Immature natural killer cell (primary cell): ENCODE measurements around the gene RORB. TPM values are rescaled to one million over a fixed set of nuclear protein-coding genes. Genes with fewer than 3 reads are reported as not detected.
"Not testable (repeated sequence)": the region's sequence is repeated elsewhere in the genome, so short reads cannot be mapped to it uniquely, and the experiment has no call there.

Source experiments
- DNase-seq, 3 donors: peaks; one replicate each; pipeline ENCODE4 v3.0.0; 2022; ENCODE audit warnings: mixed read lengths in 1 of 3
- H3K27ac Mint-ChIP-seq, 6 donors: one replicate each; pipeline ENCODE4 v1.8.0; 2020; ENCODE audit warnings: mixed read lengths in 6 of 6, mild to moderate bottlenecking in 5 of 6, inconsistent platforms in 4 of 6, moderate library complexity in 3 of 6
- H3K27me3 Mint-ChIP-seq, 3 donors: one replicate each; pipeline ENCODE4 v1.8.0; 2020 to 2021; ENCODE audit warnings: low read depth in 3 of 3, mild to moderate bottlenecking in 3 of 3, mixed read lengths in 3 of 3, moderate library complexity in 3 of 3, inconsistent platforms in 1 of 3
- H3K36me3 Mint-ChIP-seq, 3 donors: one replicate each; pipeline ENCODE4 v1.8.0; 2020; ENCODE audit warnings: mixed read lengths in 3 of 3, inconsistent platforms in 2 of 3, mild to moderate bottlenecking in 2 of 3
- H3K4me1 Mint-ChIP-seq, 2 donors: one replicate each; pipeline ENCODE4 v1.8.0; 2020; ENCODE audit warnings: inconsistent platforms in 2 of 2, mild to moderate bottlenecking in 2 of 2, mixed read lengths in 2 of 2, moderate library complexity in 1 of 2
- H3K4me3 Mint-ChIP-seq, 5 donors: one replicate each; pipeline ENCODE4 v1.8.0; 2020; ENCODE audit warnings: mild to moderate bottlenecking in 5 of 5, mixed read lengths in 5 of 5, inconsistent platforms in 3 of 5, moderate library complexity in 3 of 5
- H3K9me3 Mint-ChIP-seq, 6 donors: one replicate each; pipeline ENCODE4 v1.8.0; 2020; ENCODE audit warnings: mild to moderate bottlenecking in 6 of 6, mixed read lengths in 6 of 6, inconsistent platforms in 4 of 6, moderate library complexity in 3 of 6
- polyA plus RNA-seq, 3 donors: library from polyadenylated mRNA; unstranded; fragments of 300-500 nt; fragmentation: Illumina TruSeq; gene quantifications; one replicate each; pipeline ENCODE4 v1.2.3, GENCODE V29; 2021

Gene RORB
- polyA plus RNA-seq, 3 donors from 2014 or later: 0.26 to 0.53 TPM; not detected in 1

GRCh38 chr9:74526215-74526614 is 29.1 kb downstream of the RORB start:
- no peak for DNase-seq
- H3K36me3 Mint-ChIP-seq: no peaks in the 10 kb centered on the region
- H3K4me3 Mint-ChIP-seq: no peak overlapping the region
- no peak overlapping the region for H3K27ac Mint-ChIP-seq
- H3K4me1 Mint-ChIP-seq: no peaks in the 10 kb centered on the region
- no peaks in the 10 kb centered on the region for H3K9me3 Mint-ChIP-seq
- peaks cover 0 to 6% (median 3%) of the 10 kb centered on the region in 3 donors for H3K27me3 Mint-ChIP-seq

GRCh38 chr9:74527718-74528117 is 30.6 kb downstream of the RORB start:
- Mint-ChIP-seq H3K4me1 (no peaks in the 10 kb centered on the region), H3K27me3 (peaks cover 0 to 6% (median 3%) of the 10 kb centered on the region in 3 donors)
- DNase-seq: no peak

GRCh38 chr9:74528207-74528606 is 31.1 kb downstream of the RORB start:
- Mint-ChIP-seq H3K36me3 (no peaks in the 10 kb centered on the region), H3K4me3 (no peak overlapping the region), H3K27me3 (peaks cover 0 to 3% (median 3%) of the 10 kb centered on the region in 3 donors), H3K9me3 (no peaks in the 10 kb centered on the region), H3K4me1 (no peaks in the 10 kb centered on the region), H3K27ac (no peak overlapping the region)
- no peak for DNase-seq

More at GRCh38 chr9:74527718-74528117, 30.6 kb downstream of the RORB start:
- H3K9me3 Mint-ChIP-seq: no peaks in the 10 kb centered on the region
- no peak overlapping the region for H3K27ac Mint-ChIP-seq
- no peak overlapping the region for H3K4me3 Mint-ChIP-seq
- no peaks in the 10 kb centered on the region for H3K36me3 Mint-ChIP-seq

GRCh38 chr9:74530458-74530857 is 33.3 kb downstream of the RORB start:
- H3K4me1 Mint-ChIP-seq, DNase-seq, H3K9me3 Mint-ChIP-seq, H3K36me3 Mint-ChIP-seq, H3K4me3 Mint-ChIP-seq, H3K27me3 Mint-ChIP-seq, H3K27ac Mint-ChIP-seq: not testable (repeated sequence)

- DNase-seq: no peak
- no peak overlapping the region for H3K27ac Mint-ChIP-seq
- H3K36me3 Mint-ChIP-seq: no peaks in the 10 kb centered on the region
- no peak overlapping the region for H3K4me3 Mint-ChIP-seq
- no peaks in the 10 kb centered on the region for H3K4me1 Mint-ChIP-seq
- H3K9me3 Mint-ChIP-seq: no peaks in the 10 kb centered on the region
- peaks cover 0 to 1% (median 0%) of the 10 kb centered on the region in 3 donors for H3K27me3 Mint-ChIP-seq
Observed at GRCh38 chr9:74533253-74533652, 36.1 kb downstream of the RORB start.

- peaks cover 0 to 2% (median 1%) of the 10 kb centered on the region in 3 donors for H3K27me3 Mint-ChIP-seq
- no peaks in the 10 kb centered on the region for H3K9me3 Mint-ChIP-seq
- no peak overlapping the region for H3K4me3 Mint-ChIP-seq
- no peaks in the 10 kb centered on the region for H3K4me1 Mint-ChIP-seq
- DNase-seq: no peak
- H3K27ac Mint-ChIP-seq: no peak overlapping the region
- H3K36me3 Mint-ChIP-seq: no peaks in the 10 kb centered on the region
Observed at GRCh38 chr9:74534841-74535240, 37.7 kb downstream of the RORB start.

- Mint-ChIP-seq H3K4me1 (no peaks in the 10 kb centered on the region), H3K9me3 (peaks cover 0 to 5% (median 0%) of the 10 kb centered on the region in 6 donors), H3K4me3 (no peak overlapping the region), H3K27ac (no peak overlapping the region), H3K27me3 (peaks cover 4 to 7% (median 4%) of the 10 kb centered on the region in 3 donors), H3K36me3 (no peaks in the 10 kb centered on the region)
- no peak for DNase-seq
Observed at GRCh38 chr9:74543145-74543544, 46.0 kb downstream of the RORB start.

GRCh38 chr9:74551266-74551665 is 54.1 kb downstream of the RORB start:
- no peak overlapping the region for H3K4me3 Mint-ChIP-seq
- H3K4me1 Mint-ChIP-seq: no peaks in the 10 kb centered on the region
- H3K27ac Mint-ChIP-seq: no peak overlapping the region
- no peak for DNase-seq
- H3K36me3 Mint-ChIP-seq: no peaks in the 10 kb centered on the region
- H3K27me3 Mint-ChIP-seq: peaks cover 0 to 7% (median under 1%) of the 10 kb centered on the region in 3 donors
- H3K9me3 Mint-ChIP-seq: peaks cover 0 to 5% (median 0%) of the 10 kb centered on the region in 6 donors

GRCh38 chr9:74554751-74555419 is 57.8 kb downstream of the RORB start:
- Mint-ChIP-seq H3K4me3 (no peak overlapping the region), H3K4me1 (no peaks in the 10 kb centered on the region), H3K27ac (no peak overlapping the region), H3K9me3 (no peaks in the 10 kb centered on the region), H3K36me3 (no peaks in the 10 kb centered on the region), H3K27me3 (peaks cover 0 to 4% (median 0%) of the 10 kb centered on the region in 3 donors)
- DNase-seq: no peak

GRCh38 chr9:74555565-74555964 is 58.4 kb downstream of the RORB start:
- no peaks in the 10 kb centered on the region for H3K36me3 Mint-ChIP-seq
- H3K27me3 Mint-ChIP-seq: peaks cover 0 to 4% (median 0%) of the 10 kb centered on the region in 3 donors
- no peaks in the 10 kb centered on the region for H3K4me1 Mint-ChIP-seq
- no peak overlapping the region for H3K27ac Mint-ChIP-seq
- H3K9me3 Mint-ChIP-seq: no peaks in the 10 kb centered on the region
- no peak overlapping the region for H3K4me3 Mint-ChIP-seq
- DNase-seq: no peak

GRCh38 chr9:74556685-74557084 is 59.5 kb downstream of the RORB start:
- Mint-ChIP-seq H3K4me3 (no peak overlapping the region), H3K4me1 (no peaks in the 10 kb centered on the region), H3K9me3 (no peaks in the 10 kb centered on the region), H3K36me3 (no peaks in the 10 kb centered on the region), H3K27ac (no peak overlapping the region), H3K27me3 (peaks cover 0 to 4% (median 0%) of the 10 kb centered on the region in 3 donors)
- no peak for DNase-seq

- Mint-ChIP-seq H3K4me1 (no peaks in the 10 kb centered on the region), H3K36me3 (no peaks in the 10 kb centered on the region), H3K27ac (no peak overlapping the region), H3K9me3 (no peaks in the 10 kb centered on the region), H3K27me3 (no peaks in the 10 kb centered on the region), H3K4me3 (no peak overlapping the region)
- DNase-seq: no peak
Observed at GRCh38 chr9:74557571-74557970, 60.4 kb downstream of the RORB start.

GRCh38 chr9:74562611-74563010 is 65.5 kb downstream of the RORB start:
- H3K4me1 Mint-ChIP-seq: no peaks in the 10 kb centered on the region
- no peaks in the 10 kb centered on the region for H3K9me3 Mint-ChIP-seq
- no peak overlapping the region for H3K4me3 Mint-ChIP-seq
- H3K27me3 Mint-ChIP-seq: no peaks in the 10 kb centered on the region
- no peak for DNase-seq
- H3K27ac Mint-ChIP-seq: no peak overlapping the region
- no peaks in the 10 kb centered on the region for H3K36me3 Mint-ChIP-seq

GRCh38 chr9:74570879-74571512 is 73.9 kb downstream of the RORB start:
- H3K9me3 Mint-ChIP-seq: no peaks in the 10 kb centered on the region

More at GRCh38 chr9:74570879-74571512, 73.9 kb downstream of the RORB start:
- peaks cover 0 to 2% (median 0%) of the 10 kb centered on the region in 3 donors for H3K27me3 Mint-ChIP-seq
- no peaks in the 10 kb centered on the region for H3K4me1 Mint-ChIP-seq
- DNase-seq: peak in 1 of 3 donors; percentile 7
- no peak overlapping the region for H3K27ac Mint-ChIP-seq
- H3K36me3 Mint-ChIP-seq: no peaks in the 10 kb centered on the region
- no peak overlapping the region for H3K4me3 Mint-ChIP-seq
